GM21737 (cell line): Measurements from ENCODE around the gene CAPN8.

Experiments
- ATAC-seq: cut with Tn5 transposase; IDR thresholded peaks from one replicate; pipeline ENCODE4 v1.9.1; 2021; ENCODE audit warnings: mild to moderate bottlenecking, moderate library complexity; ENCODE audit not compliant: unreplicated experiment

CAPN8 gene

DNA sequence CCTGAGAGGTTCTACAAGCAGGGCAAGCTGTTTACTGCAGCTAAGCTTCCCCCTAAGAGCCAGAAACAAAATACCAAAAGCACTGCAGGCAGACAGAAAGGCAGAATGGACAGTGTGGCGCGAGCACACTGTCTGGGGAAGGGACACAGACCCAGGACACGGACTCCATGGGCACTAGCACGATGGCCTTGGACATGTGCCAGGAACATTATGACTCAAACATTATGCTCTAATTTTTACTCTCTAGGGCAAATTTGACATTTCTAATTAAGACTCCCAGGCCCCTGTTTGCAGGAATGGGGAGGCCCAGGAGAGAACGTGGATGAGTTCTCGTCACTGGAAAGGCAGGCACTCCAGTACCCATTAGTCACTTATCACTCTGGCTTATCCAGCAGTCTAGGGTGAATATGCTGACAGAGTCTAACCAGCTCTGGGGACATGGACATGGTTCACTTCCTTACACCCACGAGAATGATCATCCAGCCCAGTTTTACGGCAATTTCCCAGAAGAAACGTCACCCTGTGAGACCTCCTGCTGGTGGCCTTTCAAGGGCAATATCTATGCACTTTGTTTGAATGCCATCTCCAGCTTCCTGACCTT, 45.1 kb downstream of the CAPN8 start:
- ATAC-seq, result no peak

DNA sequence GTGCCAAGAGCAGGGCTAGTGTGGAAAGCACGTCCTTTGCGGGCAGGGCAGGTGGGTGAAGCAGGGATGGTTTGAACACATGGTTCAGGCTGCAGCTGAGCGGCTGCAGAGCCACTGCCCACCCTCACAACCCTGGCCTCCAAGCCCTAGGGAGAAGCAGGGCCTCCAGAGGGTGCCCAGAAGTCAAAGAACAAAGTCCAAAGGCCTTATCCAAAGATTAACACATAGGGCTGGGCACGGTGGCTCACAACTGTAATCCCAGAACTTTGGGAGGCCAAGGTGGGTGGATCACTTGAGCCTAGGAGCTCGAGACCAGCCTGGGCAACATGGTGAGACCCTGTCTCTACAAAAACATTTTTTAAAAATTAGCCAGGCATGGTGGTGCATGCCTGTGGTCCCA, 46.8 kb downstream of the CAPN8 start:
- no peak for ATAC-seq

DNA sequence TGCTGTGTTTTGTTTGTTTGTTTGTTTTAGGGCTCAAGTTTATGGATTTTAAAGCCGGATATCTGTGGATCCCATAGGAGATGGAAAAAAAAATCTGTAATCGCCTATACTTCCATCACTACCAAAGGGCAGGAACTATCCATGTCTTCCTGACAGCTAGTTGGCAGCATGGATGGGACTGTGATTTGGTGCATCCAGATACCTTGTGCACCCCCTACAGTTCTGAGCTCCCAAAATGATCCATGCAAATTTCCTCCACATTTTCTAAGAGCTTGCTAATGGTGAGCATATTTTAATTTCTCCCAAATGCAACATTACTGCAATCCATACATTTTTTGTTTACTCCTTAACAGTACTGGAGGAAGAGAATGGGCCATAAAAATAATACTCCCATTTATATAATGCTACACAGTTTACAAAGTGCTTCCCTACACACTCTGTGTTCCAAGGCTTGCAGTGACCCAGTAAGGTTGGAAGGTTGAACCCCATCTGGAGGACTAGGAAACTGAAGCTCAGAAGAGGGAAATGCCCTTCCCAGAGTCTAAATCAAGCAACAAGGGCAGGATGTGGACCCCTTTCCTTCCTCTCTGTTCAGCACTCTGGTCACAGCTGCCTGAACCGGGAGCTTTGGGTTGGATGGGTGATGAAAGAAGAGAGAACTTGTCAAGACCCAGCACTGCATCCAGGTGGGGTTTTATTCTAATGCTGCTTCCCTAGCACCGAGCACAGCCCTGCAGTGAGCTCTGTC, 48.0 kb downstream of the CAPN8 start:
- ATAC-seq, result no peak

DNA sequence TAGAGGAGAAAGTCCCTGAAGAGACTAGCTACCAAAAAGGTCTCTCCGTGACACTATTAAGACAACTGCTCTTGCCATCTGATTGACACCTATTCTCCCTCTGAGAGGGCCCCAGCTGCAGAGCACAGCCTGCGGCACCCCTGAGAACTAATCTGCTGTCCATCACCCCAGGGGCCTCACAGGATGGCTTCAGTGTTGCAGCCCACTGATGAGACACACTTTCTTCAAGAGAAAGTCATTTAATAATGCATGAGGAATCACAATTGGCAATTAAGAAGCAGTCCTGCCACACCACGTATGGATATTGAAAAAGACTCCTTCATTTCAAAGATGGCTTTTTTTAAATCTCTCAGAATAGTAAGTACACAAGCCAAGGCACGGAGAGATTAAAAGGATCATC, 48.9 kb downstream of the CAPN8 start:
- ATAC-seq, result no peak

DNA sequence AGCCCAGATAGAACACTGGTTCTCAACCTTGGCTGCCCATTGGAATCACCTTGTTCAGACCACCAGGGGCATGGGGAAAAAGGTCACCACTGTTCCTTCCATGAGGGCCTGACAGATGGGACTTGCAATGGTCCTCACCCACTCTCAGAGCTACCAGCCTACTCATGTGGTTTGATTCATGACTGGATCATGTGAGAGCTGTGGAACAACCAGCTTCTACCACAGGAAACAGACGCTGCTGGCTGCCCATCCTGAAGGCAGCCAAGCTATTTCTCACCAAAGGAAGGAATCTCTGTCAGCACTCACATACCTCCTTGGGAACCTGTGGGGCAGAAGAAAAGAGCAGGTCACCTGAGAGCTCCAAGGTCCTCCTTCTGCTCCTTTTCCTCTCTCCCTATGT, 53.6 kb downstream of the CAPN8 start:
- no peak for ATAC-seq

DNA sequence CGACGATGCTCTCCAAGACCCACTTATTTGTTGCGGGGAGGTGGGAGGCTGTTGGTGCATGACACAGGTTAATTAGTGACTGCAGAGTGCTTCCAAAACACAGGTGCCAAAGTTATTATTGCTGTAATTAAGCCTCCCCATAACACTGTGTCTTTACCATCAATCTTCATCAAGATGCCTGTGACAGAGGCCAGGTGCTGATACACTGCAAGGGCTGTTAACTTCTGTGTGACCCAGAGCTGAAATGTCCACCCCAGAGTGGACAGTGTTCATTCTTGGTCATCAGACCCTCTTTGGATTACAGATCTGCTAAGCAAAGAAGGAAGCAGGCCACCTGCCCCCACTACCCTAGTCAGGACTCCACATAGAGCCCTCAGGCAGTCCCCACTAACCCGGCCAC, 55.5 kb downstream of the CAPN8 start:
- ATAC-seq, result no peak

DNA sequence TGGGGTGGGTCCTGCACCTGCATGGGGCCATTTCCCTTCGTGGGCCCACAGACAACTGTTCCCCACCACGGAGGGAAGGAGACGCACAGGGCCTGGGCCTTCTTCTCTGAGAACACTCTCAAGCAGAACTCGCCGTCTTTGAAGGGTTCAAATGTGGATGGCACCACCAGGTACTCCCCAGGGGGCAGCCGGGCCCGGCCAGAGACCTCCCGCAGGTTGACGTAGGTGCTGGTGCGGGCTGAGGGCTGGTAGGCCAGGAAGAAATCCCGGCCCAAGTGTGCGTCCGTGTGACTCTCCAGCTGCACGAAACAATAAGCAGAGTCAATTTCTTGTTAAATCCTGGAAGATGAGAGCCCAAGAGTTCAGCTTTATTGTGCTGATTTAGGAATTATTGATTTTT, 56.4 kb downstream of the CAPN8 start:
- no peak for ATAC-seq

DNA sequence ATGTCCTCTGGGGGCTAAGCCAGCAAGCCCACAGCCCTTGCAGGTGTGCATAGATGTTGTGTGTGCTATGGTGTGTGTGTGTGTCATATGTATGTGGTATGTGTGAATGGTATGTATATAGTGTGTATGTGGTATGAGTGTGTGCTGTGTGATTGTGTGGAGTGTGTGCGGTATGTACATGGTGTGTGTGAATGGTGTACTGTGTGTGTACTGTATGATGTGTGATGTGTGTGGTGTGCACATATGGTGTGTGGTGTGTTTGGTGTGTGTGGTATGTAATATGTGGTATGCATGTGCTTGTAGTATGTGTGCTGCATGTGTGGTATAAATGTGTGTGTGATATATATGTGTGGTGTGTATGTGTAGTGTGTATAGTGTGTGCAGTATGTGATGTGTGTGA, 107.0 kb downstream of the CAPN8 start:
- ATAC-seq, result no peak

DNA sequence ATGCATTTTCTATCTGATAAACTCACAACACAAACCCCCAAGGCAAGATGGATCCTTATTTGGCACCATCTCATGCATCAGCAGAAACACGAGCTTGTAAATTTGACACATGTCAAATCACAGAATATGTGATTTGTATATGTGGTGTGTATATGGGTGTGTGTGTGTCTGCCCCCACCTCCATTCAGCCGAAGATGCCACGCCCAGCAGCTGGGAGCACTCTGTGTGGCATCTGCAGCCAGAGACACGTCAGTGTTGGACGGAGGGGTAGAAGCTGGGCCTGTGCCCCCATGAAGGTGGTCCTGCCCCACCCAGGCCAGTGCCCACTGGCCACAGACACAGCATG, 108.4 kb downstream of the CAPN8 start:
- no peak for ATAC-seq

DNA sequence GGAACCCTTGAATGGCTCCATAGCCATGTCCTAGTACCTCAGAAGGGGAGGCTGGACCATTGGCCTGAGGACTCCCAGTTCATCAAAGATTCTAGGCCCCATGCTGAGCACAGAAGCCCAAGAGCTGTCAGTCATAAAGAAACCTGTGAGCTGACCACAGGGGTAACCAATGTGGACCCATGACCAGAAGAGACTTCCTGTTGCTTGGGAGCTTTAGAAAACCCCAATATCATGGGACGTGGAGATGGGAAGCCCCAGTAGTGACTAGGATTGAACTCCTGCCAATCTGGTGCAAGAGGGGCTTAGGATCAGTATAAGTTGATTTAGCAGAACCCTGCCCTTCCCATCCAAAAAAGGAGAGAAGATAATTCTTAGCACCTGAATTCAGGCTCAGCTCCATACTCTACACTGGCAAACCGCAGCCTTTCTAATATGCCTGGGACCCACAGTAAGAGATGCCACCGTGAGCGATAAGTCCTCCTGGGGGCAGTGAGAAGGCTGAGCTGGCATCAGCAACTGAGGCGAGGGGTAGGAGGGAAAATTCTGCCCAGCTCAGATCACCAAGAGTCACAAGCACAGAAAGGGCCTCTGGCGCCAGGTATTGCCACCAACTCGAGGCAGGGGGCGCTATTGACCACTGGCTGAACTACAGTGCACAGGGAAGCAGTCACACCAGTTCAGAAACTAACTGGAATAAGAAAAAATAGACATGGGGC, 108.9 kb downstream of the CAPN8 start:
- ATAC-seq, result peak; percentile 69

DNA sequence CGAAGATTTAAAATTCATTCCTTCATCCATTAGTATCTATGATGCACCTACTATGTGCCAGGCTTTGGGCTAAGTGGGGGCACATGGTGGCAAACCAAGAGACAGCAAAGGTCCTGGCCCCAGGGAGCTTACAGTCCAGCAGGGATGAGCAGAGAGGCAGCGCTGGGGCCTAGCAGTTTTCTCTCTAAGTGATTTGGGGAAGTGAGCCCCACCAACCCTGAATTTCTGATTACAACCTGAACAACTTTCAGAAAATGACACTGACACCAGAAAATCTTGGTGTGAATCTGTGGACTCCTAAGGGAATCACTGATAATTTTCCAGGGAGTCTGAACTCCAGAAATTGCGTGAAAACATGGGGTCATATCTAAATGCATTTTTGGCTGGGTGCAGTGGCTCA, 111.5 kb downstream of the CAPN8 start:
- ATAC-seq, result no peak

DNA sequence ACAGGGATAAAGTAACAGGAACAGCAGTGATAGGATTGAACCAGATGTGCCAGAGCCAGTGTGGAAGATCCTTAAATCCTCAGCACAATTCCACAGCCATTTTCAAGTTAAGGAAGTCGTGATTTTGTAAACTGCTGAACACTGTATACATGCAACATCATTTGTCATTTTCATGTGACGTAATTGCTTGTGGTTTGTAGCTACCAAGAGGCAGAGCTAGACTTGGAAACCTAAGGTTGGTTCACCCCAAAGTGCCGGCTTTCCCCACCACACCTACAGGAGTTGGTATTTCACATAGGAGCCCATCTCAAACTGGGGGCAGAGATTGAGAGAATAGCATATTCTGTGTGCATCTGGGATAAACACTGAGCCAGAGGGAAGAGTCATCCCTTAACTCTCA, 113.9 kb downstream of the CAPN8 start:
- ATAC-seq, result no peak

DNA sequence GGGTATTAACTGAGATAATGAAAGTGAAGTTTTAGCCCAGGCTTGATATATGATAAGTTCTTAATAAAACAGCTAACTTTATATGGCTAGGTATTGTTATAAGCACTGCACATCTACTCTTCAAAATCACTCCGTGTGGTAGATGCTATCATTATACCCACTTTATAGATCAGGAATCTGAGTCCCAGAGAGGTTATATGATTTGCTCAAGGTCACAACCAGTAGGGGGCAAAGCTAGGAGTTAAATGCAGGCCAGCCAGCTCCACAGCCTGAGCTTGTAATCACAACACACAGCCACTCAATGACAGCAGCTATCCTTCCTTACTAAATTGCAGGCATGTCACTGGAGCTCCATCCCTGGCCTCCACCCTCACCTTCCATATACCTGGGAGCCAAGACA, 115.8 kb downstream of the CAPN8 start:
- no peak for ATAC-seq

DNA sequence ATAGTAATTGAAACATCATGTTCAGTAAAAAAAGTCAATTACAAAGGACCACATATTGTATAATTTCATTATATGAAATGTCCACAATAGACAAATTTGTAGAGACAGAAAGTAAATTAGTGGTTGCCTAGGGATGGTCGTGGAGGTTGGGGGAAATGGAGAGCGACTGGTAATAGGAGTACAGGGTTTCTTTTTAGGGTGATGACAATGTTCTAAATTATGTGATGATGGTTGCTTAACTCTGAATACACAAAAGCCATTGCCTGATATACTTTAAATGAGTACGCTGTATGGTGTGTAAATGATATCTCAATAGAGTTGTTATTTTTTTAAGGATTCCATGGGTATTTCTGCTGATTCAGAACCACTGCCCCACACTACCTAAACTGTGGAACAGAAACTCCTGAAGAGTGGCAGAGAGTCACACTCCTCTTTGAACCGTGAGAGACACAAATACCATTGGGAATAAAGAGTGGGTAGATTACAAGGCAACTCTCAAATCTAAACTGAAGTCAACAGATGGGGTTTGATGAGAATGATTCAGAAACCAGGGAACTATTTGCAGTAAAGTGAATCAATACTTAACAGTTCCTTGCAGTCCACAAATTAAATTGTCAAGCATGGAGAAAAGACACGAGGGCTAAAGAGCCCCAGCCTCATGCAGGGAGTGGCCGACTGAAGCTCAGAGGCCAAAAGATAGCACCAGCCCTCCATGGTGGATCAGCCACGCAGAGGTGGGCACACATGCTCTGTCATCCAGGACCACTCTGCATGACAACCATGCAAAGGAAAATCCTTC, 118.0 kb downstream of the CAPN8 start:
- ATAC-seq, result no peak

DNA sequence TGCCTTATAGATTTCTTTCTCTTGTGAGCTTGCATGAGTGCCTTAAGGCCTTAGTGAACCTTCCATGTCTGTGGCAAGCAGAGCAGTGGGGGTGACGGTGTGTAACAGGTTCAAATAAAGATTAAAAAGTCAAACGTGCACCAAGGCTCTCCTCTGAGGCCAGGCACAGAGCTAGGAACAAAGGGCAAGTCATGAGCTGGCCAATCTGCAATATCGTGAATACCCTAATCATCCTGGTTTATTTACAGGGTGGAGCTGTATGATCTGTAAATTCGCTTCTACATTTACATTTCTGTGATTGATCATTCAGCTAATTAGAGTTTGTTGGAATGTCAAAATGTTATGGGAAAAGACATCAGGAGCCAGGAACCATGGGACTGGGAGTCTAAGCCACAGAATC, 120.2 kb downstream of the CAPN8 start:
- ATAC-seq, result no peak

DNA sequence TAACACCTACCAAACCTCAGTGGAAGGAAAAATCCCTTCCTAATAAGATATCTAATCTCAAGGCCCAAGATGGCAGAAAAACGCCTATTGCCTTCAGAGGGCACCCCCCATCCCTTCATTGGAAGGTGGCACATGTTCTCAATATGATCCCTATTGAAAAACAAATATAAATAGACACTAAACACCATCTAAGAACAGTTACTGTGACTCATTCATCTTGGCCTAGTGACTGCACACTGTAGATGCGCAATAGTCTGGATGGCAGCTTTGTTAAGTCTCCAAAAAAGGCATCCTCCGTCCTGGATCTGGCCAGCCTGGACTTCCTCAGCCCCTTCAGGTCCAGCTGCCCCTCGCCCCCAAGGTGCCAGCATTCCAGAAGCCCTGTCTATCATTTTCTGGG, 121.9 kb downstream of the CAPN8 start:
- no peak for ATAC-seq

DNA sequence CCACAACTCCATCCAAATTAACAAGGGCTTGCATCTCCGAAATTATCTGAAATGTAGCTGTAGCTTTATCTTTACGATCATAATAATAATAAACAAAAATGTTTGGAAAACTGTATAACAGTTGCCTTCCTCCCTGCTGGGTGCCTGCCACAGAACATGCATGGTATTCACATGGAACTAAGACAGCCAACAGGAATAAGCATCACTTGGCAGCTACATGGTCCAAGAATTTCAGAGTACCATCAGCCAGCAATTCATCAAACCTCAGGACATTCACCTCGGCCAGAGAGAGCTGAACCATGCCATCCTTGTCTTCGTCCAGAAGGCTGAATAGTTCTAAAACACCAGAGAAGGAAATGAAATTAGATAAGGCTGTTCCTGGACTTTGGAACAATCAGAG, 122.7 kb downstream of the CAPN8 start:
- ATAC-seq, result no peak

DNA sequence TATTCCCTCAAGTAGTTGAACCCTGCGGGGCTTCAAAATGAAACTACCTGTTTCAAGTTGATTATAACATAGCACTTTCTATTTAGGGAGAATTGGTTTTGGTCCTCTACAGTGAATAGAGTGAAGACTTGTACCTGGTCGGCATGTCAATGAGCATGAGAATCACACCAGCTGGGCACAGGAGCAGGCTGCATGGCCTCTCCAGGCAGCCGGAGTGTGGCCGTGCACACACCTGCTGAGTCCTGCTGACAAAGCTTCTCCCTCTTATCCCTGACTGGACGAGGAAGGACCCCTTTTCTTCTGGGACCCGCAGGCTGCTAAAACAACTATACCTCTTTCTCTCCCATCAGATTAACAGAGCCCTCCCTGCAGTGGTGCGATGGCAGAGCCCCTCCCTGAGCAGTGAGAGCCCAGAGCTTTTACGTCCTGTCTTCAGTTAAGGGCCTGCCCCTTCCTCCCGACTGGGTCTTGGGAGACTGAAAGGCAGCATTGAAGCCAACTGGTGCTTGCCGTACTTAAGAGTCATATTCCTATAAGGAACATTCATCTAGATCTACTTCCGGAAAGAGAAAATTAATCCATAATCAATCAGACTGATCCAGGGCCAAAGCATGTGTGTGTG, 124.9 kb downstream of the CAPN8 start:
- ATAC-seq, result no peak

DNA sequence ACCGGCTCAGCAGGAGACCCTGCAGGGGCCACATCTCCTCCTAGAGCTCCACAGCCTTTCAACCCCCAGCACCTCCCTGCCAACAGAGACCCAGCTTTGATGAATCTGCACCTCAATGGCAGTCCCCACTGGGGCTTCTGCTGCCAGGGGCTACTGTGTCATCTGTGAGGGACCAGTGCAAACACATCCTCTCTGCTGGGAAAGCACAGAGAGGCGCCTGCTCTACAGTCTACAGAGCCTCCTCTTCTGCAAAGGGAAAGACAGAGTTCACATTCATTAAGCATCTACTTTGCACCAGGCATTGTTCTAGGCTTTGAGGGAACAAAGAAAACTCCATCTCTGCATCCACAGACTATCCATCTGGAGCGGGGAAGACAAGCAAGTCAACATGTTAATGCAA, 125.8 kb downstream of the CAPN8 start:
- ATAC-seq, result no peak

DNA sequence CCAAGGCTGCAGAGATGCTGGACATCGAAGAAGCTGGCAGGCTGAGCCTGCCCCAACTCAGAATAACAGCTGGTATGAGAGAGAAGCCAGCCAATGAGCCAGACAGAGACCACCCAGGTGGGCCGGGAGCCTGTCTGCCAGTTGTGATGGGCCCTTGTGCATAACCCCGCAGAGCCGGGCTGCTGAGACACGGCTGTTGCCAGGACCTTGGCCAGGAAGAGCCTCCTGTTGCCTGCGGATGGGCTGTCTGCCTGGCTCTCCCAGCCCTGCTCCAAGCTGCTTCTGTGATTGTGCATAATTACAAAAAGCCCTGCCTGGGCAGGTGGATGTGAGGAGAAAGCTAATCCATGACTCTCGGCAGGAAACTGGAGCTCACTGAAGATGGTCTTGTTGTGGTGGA, 126.5 kb downstream of the CAPN8 start:
- no peak for ATAC-seq

DNA sequence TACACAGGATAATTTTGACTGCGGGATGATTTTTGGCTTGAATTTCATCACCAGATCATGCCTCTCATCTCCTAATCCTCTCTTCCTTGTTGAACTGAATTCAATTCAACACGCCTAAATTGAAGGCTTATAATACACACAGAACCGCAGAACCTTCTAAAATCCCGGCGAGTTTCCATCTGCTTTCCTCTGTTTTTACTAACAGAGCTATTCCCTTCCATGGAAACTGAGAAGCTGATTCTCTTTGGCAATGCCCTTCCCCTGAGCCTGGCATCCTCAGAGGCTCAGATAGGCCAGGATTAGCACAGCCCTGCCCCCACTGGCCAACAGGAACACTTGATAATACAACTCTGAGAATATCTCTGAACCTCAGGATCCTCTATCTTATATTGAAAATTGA, 130.2 kb downstream of the CAPN8 start:
- no peak for ATAC-seq
